OCI-LY1 (cell line): Measurements from ENCODE around the gene C17orf100.

ENCODE experiments used
- CTCF ChIP-seq: fragments of 200-600 bp; sonication (generic), shearing (Covaris generic); IDR thresholded peaks from 2 replicates; pipeline ENCODE4 v1.5.1; 2017; ENCODE audit warnings: mild to moderate bottlenecking, antibody characterized with exemption, low read length, moderate library complexity, mixed read lengths
- EZH2 ChIP-seq: fragments of 200-600 bp; sonication (generic), shearing (Covaris generic); IDR thresholded peaks from 2 replicates; pipeline ENCODE4 v1.8.0; 2017; ENCODE audit warnings: borderline replicate concordance, mixed run types, mild to moderate bottlenecking, antibody characterized with exemption, low read length, moderate library complexity, mixed read lengths

- TF ChIP-seq CTCF (no peak), EZH2 (no peak)
Measured at GRCh38 chr17:6632530-6632929, 19.0 kb upstream of the C17orf100 start.
